ENCODE data around the gene ERC2.

DNA sequence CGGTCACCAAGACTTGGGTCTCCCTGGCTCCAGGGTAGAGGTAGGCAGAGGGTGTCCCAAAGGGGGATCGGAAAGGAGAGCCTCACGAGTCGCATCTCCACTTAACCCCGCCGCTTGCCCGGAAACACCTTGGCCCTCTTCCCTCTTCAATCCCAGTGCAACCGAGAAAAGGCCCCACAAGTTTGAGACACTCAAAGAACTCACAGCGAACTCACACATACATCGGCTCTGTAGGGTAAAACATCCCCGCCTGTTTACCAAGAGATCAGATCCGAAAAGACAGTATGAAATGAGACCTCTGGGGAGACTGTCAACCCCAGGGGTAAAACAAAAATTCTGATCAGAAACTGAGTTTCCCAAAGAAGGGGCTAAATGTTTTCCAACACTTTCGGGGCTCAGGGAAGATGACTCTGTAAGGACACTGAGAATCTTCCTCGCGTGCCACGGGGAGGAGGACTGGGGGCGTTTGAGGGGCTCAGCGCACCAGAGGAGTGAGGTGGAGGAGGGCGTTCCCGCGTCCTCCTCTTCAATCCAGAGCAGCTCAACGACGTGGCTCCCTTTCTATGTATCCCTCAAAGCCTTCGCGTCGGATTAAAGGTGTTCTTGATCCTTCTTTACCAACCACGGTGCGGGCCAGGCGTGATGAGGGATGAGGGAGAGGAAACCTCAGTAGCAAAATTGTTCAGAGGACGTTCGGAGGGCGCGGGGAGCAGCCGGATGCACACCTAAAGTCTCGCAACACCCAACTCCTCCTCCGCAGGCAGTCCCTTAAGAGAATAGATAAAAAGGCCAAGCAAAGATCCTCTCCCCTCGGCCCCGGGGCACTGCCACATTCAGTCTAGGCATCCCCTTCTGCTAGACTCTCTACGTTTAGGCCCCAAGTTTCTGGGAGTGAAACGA is 984.8 kb downstream of the ERC2 start:
- TF ChIP-seq ZSCAN25 (CRISPR knock-in tag; IDR thresholded peaks at IDR 0.05) (no peak), MAZ (IDR thresholded peaks at IDR 0.05; ENCODE audit: borderline replicate concordance, low read depth, low read length) (no peak), MAZ (CRISPR knock-in tag; IDR thresholded peaks at IDR 0.05; ENCODE audit: low read depth) (no peak), ZBTB2 (CRISPR knock-in tag; IDR thresholded peaks at IDR 0.05; ENCODE audit: low read depth) (no peak), MTF2 (CRISPR knock-in tag; IDR thresholded peaks at IDR 0.05; ENCODE audit: borderline replicate concordance) (no peak), TOE1 (CRISPR knock-in tag; IDR thresholded peaks at IDR 0.05) (no peak), TCF12 (IDR thresholded peaks at IDR 0.05) (no peak), TCF12 (CRISPR knock-in tag; IDR thresholded peaks at IDR 0.05) (no peak)
